Measurements from ENCODE around the gene C1R. TPM values are rescaled to one million over a fixed set of nuclear protein-coding genes. Genes with fewer than 3 reads are reported as not detected.
"Not testable (repeated sequence)": the region's sequence is repeated elsewhere in the genome, so short reads cannot be mapped to it uniquely, and the experiment has no call there.

C1R gene
- polyA plus RNA-seq, 3 donors: 0.14 to 0.88 TPM; not detected in 1

GRCh38 chr12:7054925-7055324, 37.3 kb downstream of the C1R start:
- no peaks in the 10 kb centered on the region for H4K20me1 ChIP-seq (ENCODE audit: insufficient read depth, low read length)
- H3K27ac Mint-ChIP-seq: no peak overlapping the region
- peaks cover 3 to 7% (median 4%) of the 10 kb centered on the region in 3 donors for H3K27me3 Mint-ChIP-seq (ENCODE audit: low read depth in 3 of 3)
- no peaks in the 10 kb centered on the region for H3K36me3 ChIP-seq (replicated peaks in 1 of 2; ENCODE audit: control insufficient read depth in 1 of 2, insufficient read depth in 2 of 2, low read length in 2 of 2)
- H3K4me1 Mint-ChIP-seq: peaks cover 11% of the 10 kb centered on the region
- DNase-seq: no peak
- no peaks in the 10 kb centered on the region for H3K36me3 Mint-ChIP-seq
- no peaks in the 10 kb centered on the region for H3K79me2 ChIP-seq (ENCODE audit: insufficient read depth, low read length)
- H3K4me3 Mint-ChIP-seq: no peak overlapping the region
- H3K4me3 ChIP-seq (replicated peaks in 1 of 3; ENCODE audit: low read depth in 2 of 3, low read length in 3 of 3): no peak overlapping the region
- peaks cover 0 to 2% (median 0%) of the 10 kb centered on the region in 7 donors for H3K9me3 Mint-ChIP-seq
- intact Hi-C loops (cut with micrococcal nuclease): no loop called here
- no peak overlapping the region for H3K4me2 ChIP-seq (replicated peaks; ENCODE audit: extremely low read depth, low read length, poor library complexity, severe bottlenecking)
- no peak for TF ChIP-seq CTCF (IDR thresholded peaks at IDR 0.05)
- no peak overlapping the region for H2AFZ ChIP-seq (ENCODE audit: insufficient read depth, low read depth, low read length, poor library complexity, severe bottlenecking)
- H3K4me1 ChIP-seq (ENCODE audit: control insufficient read depth in 1 of 2, insufficient read depth in 2 of 2, low read length in 2 of 2): peaks cover 0 to 9% of the 10 kb centered on the region in 2 donors
- no peak overlapping the region for H3K27ac ChIP-seq (ENCODE audit: low read depth in 1 of 2, low read length in 2 of 2)
- no peaks in the 10 kb centered on the region for H3K9me3 ChIP-seq (replicated peaks in 1 of 2; ENCODE audit: control insufficient read depth in 1 of 2, insufficient read depth in 1 of 2, low read length in 2 of 2)
- no peak overlapping the region for H3K9ac ChIP-seq (ENCODE audit: insufficient read depth, low read length, poor library complexity, severe bottlenecking)
- H3K27me3 ChIP-seq (ENCODE audit: control insufficient read depth in 2 of 2, insufficient read depth in 2 of 2, low read length in 2 of 2): no peaks in the 10 kb centered on the region
- WGBS (ENCODE audit: insufficient coverage): 100% methylated on average over 1 of the region's 4 CpGs

- H3K4me3 Mint-ChIP-seq; H4K20me1 ChIP-seq (ENCODE audit: insufficient read depth, low read length); H3K9me3 ChIP-seq (replicated peaks in 1 of 2; ENCODE audit: control insufficient read depth in 1 of 2, insufficient read depth in 1 of 2, low read length in 2 of 2); H3K9ac ChIP-seq (ENCODE audit: insufficient read depth, low read length, poor library complexity, severe bottlenecking); H3K27ac Mint-ChIP-seq; H3K4me3 ChIP-seq (replicated peaks in 1 of 3; ENCODE audit: low read depth in 2 of 3, low read length in 3 of 3); H2AFZ ChIP-seq (ENCODE audit: insufficient read depth, low read depth, low read length, poor library complexity, severe bottlenecking); DNase-seq; H3K27me3 ChIP-seq (ENCODE audit: control insufficient read depth in 2 of 2, insufficient read depth in 2 of 2, low read length in 2 of 2); H3K9me3 Mint-ChIP-seq; H3K4me2 ChIP-seq (replicated peaks; ENCODE audit: extremely low read depth, low read length, poor library complexity, severe bottlenecking); intact Hi-C loops (cut with micrococcal nuclease); H3K36me3 ChIP-seq (replicated peaks in 1 of 2; ENCODE audit: control insufficient read depth in 1 of 2, insufficient read depth in 2 of 2, low read length in 2 of 2); H3K36me3 Mint-ChIP-seq; H3K27ac ChIP-seq (ENCODE audit: low read depth in 1 of 2, low read length in 2 of 2); H3K27me3 Mint-ChIP-seq (ENCODE audit: low read depth in 3 of 3); H3K79me2 ChIP-seq (ENCODE audit: insufficient read depth, low read length): not testable (repeated sequence)
- peaks cover 17% of the 10 kb centered on the region for H3K4me1 Mint-ChIP-seq
- peaks cover 12 to 14% of the 10 kb centered on the region in 2 donors for H3K4me1 ChIP-seq (ENCODE audit: control insufficient read depth in 1 of 2, insufficient read depth in 2 of 2, low read length in 2 of 2)
- no CpG with 5 or more reads among the region's 3 CpGs for WGBS (ENCODE audit: insufficient coverage)
Observed at GRCh38 chr12:7049973-7050372, 42.3 kb downstream of the C1R start.

GRCh38 chr12:7049445-7049951, 42.7 kb downstream of the C1R start:
- H3K36me3 Mint-ChIP-seq; H4K20me1 ChIP-seq (ENCODE audit: insufficient read depth, low read length); H3K79me2 ChIP-seq (ENCODE audit: insufficient read depth, low read length); H3K36me3 ChIP-seq (replicated peaks in 1 of 2; ENCODE audit: control insufficient read depth in 1 of 2, insufficient read depth in 2 of 2, low read length in 2 of 2); H3K27me3 Mint-ChIP-seq (ENCODE audit: low read depth in 3 of 3); H3K9me3 ChIP-seq (replicated peaks in 1 of 2; ENCODE audit: control insufficient read depth in 1 of 2, insufficient read depth in 1 of 2, low read length in 2 of 2); H3K4me3 ChIP-seq (replicated peaks in 1 of 3; ENCODE audit: low read depth in 2 of 3, low read length in 3 of 3); H3K27me3 ChIP-seq (ENCODE audit: control insufficient read depth in 2 of 2, insufficient read depth in 2 of 2, low read length in 2 of 2); H3K9me3 Mint-ChIP-seq; DNase-seq; H3K4me2 ChIP-seq (replicated peaks; ENCODE audit: extremely low read depth, low read length, poor library complexity, severe bottlenecking); H2AFZ ChIP-seq (ENCODE audit: insufficient read depth, low read depth, low read length, poor library complexity, severe bottlenecking); intact Hi-C loops (cut with micrococcal nuclease); H3K27ac ChIP-seq (ENCODE audit: low read depth in 1 of 2, low read length in 2 of 2); H3K4me3 Mint-ChIP-seq; H3K9ac ChIP-seq (ENCODE audit: insufficient read depth, low read length, poor library complexity, severe bottlenecking): not testable (repeated sequence)
- H3K4me1 ChIP-seq (ENCODE audit: control insufficient read depth in 1 of 2, insufficient read depth in 2 of 2, low read length in 2 of 2): peaks cover 12 to 14% of the 10 kb centered on the region in 2 donors
- WGBS (ENCODE audit: insufficient coverage): 91% methylated on average over 9 of the region's 10 CpGs
- peak overlapping the region in 1 of 7 donors; percentile 4 for H3K27ac Mint-ChIP-seq
- peaks cover 17% of the 10 kb centered on the region for H3K4me1 Mint-ChIP-seq
